SK-N-SH (cell line): ENCODE data around the gene MTERF4. TPM values are rescaled to one million over a fixed set of nuclear protein-coding genes. Genes with fewer than 3 reads are reported as not detected.

Experiments used
- CTCF ChIA-PET: fragments of 300-600, 350-600 bp; formaldehyde crosslinking; extraction: SDS; loops from one replicate; lab custom pipeline; 2021; lab: Yijun Ruan, JAX
- POLR2A ChIA-PET: fragments of 350-600 bp; sonication (Branson Sonifier 250); formaldehyde crosslinking; extraction: SDS; loops from one replicate; lab custom pipeline; 2020; ENCODE audit warnings: antibody characterized with exemption, inconsistent platforms; lab: Yijun Ruan, JAX
- DNase-seq: peaks from one replicate; pipeline ENCODE4 v3.0.0; 2012
- H2AFZ ChIP-seq: fragments of 200-600 bp; sonication (generic); 2 replicates; pipeline ENCODE4 v1.8.1; 2016; ENCODE audit warnings: antibody characterized with exemption, mild to moderate bottlenecking, low read depth
- H3F3A ChIP-seq: fragments of 200-600 bp; sonication (generic); replicated peaks from 2 replicates; pipeline ENCODE3; 2016; ENCODE audit warnings: antibody characterized with exemption, mild to moderate bottlenecking; ENCODE audit not compliant: insufficient read depth
- H3K27ac ChIP-seq, 2 experiments: fragments of 200-500 bp in 1 of 2; fragments of 200-600 bp in 1 of 2; sonication (Bioruptor generic) in 1 of 2; sonication (generic), shearing (Covaris generic) in 1 of 2; 2 replicates each; pipeline versions ENCODE4 v1.5.1 to v1.6.1; 2014 to 2016; ENCODE audit warnings: low read depth in 2 of 2, inconsistent platforms in 1 of 2, low read length in 1 of 2, mild to moderate bottlenecking in 1 of 2, mixed read lengths in 1 of 2
- H3K27me3 ChIP-seq: fragments of 200-600 bp; sonication (generic), shearing (Covaris generic); 2 replicates; pipeline ENCODE4 v1.6.1; 2016; ENCODE audit warnings: mixed run types; ENCODE audit not compliant: insufficient read depth
- H3K36me3 ChIP-seq, 2 experiments: fragments of 200-500 bp in 1 of 2; fragments of 200-600 bp in 1 of 2; sonication (Bioruptor generic) in 1 of 2; sonication (generic) in 1 of 2; replicated peaks in 1 of 2; 2 replicates each; pipeline versions ENCODE3 to v1.5.1; 2014 to 2016; ENCODE audit warnings: low read length in 1 of 2, mild to moderate bottlenecking in 1 of 2; ENCODE audit not compliant: insufficient read depth in 2 of 2, control insufficient read depth in 1 of 2
- H3K4me1 ChIP-seq, 2 experiments: fragments of 200-500 bp in 1 of 2; fragments of 200-600 bp in 1 of 2; sonication (Bioruptor generic) in 1 of 2; sonication (generic), shearing (Covaris generic) in 1 of 2; 2 replicates each; pipeline versions ENCODE4 v1.5.1 to v1.6.1; 2014 to 2016; ENCODE audit warnings: low read depth in 1 of 2, low read length in 1 of 2, mixed run types in 1 of 2; ENCODE audit not compliant: insufficient read depth in 2 of 2, control insufficient read depth in 1 of 2
- H3K4me2 ChIP-seq: fragments of 200-600 bp; sonication (generic), shearing (Covaris generic); 2 replicates; pipeline ENCODE4 v1.6.1; 2017; ENCODE audit warnings: mixed run types
- H3K4me3 ChIP-seq, 2 experiments: fragments of 200-500 bp in 1 of 2; fragments of 200-600 bp in 1 of 2; sonication (Bioruptor generic) in 1 of 2; sonication (generic), shearing (Covaris generic) in 1 of 2; 2 replicates each; pipeline versions ENCODE4 v1.5.1 to v1.8.1; 2014 to 2016; ENCODE audit warnings: low read depth in 2 of 2, inconsistent platforms in 1 of 2, low read length in 1 of 2, mild to moderate bottlenecking in 1 of 2, mixed read lengths in 1 of 2, moderate library complexity in 1 of 2
- H3K79me2 ChIP-seq: fragments of 200-600 bp; sonication (generic); 2 replicates; pipeline ENCODE4 v1.8.1; 2017; ENCODE audit warnings: mild to moderate bottlenecking; ENCODE audit not compliant: insufficient read depth
- H3K9ac ChIP-seq: fragments of 200-600 bp; sonication (generic); 2 replicates; pipeline ENCODE4 v1.6.1; 2017; ENCODE audit warnings: mixed run types
- H3K9me2 ChIP-seq: fragments of 200-600 bp; sonication (generic); 2 replicates; pipeline ENCODE4 v1.6.1; 2017; ENCODE audit warnings: mixed run types
- H3K9me3 ChIP-seq: fragments of 200-600 bp; sonication (generic); 2 replicates; pipeline ENCODE4 v1.6.1; 2017; ENCODE audit warnings: mixed run types, mild to moderate bottlenecking, moderate library complexity
- H4K20me1 ChIP-seq: fragments of 200-600 bp; sonication (generic); 2 replicates; pipeline ENCODE4 v1.6.1; 2017; ENCODE audit warnings: mild to moderate bottlenecking, mixed run types; ENCODE audit not compliant: insufficient read depth
- CHD2 ChIP-seq: fragments of 150-350 bp; IDR thresholded peaks from 2 replicates; pipeline ENCODE4 v1.6.1; 2018; ENCODE audit warnings: low read length; ENCODE audit not compliant: partially characterized antibody
- CTCF ChIP-seq: fragments of 200-600 bp; sonication (generic); IDR thresholded peaks from 2 replicates; pipeline ENCODE4 v1.6.1; 2017; ENCODE audit warnings: antibody characterized with exemption, mild to moderate bottlenecking, moderate library complexity
- ELF1 ChIP-seq: IDR thresholded peaks from 2 replicates; pipeline ENCODE4 v1.4.0; 2012
- EZH2phosphoT487 ChIP-seq: fragments of 200-600 bp; sonication (generic); IDR thresholded peaks from 2 replicates; pipeline ENCODE4 v1.6.1; 2017; ENCODE audit warnings: low read depth, mixed run types, mild to moderate bottlenecking, antibody characterized with exemption, moderate library complexity, borderline replicate concordance
- FOXJ3 ChIP-seq: sonication (generic); formaldehyde crosslinking; IDR thresholded peaks from 2 replicates; pipeline ENCODE4 v1.5.1; 2020; ENCODE audit warnings: mild to moderate bottlenecking, missing genetic modification reagents
- FOXM1 ChIP-seq: IDR thresholded peaks from 2 replicates; pipeline ENCODE4 v1.4.0; 2012; ENCODE audit warnings: low read depth, mild to moderate bottlenecking
- GABPA ChIP-seq: IDR thresholded peaks from 2 replicates; pipeline ENCODE4 v1.4.0; 2012; ENCODE audit warnings: low read depth, mild to moderate bottlenecking
- GATA2 ChIP-seq: sonication (generic); formaldehyde crosslinking; IDR thresholded peaks from 2 replicates; pipeline ENCODE4 v1.5.0; 2020; ENCODE audit warnings: mild to moderate bottlenecking, missing genetic modification reagents
- IRF3 ChIP-seq: fragments of 150-350 bp; IDR thresholded peaks from 2 replicates; pipeline ENCODE4 v1.6.1; 2016; ENCODE audit warnings: mild to moderate bottlenecking, low read depth, low read length
- MXI1 ChIP-seq: IDR thresholded peaks from 2 replicates; pipeline ENCODE4 v1.6.1; 2012; ENCODE audit warnings: mild to moderate bottlenecking, low read depth, low read length, improper control_type of control experiment
- NRF1 ChIP-seq: IDR thresholded peaks from 2 replicates; pipeline ENCODE4 v1.6.1; 2012; ENCODE audit warnings: low read depth, mild to moderate bottlenecking, low read length
- POLR2AphosphoS5 ChIP-seq: IDR thresholded peaks from 2 replicates; pipeline ENCODE4 v1.6.1; 2012; ENCODE audit warnings: low read depth, low read length
- TCF12 ChIP-seq: IDR thresholded peaks from 2 replicates; pipeline ENCODE4 v1.4.0; 2012
- TEAD4 ChIP-seq: IDR thresholded peaks from 2 replicates; pipeline ENCODE4 v1.4.0; 2012; ENCODE audit warnings: mild to moderate bottlenecking, borderline replicate concordance; ENCODE audit not compliant: insufficient read depth
- USF1 ChIP-seq: IDR thresholded peaks from 2 replicates; pipeline ENCODE4 v1.4.0; 2012; ENCODE audit warnings: low read depth, borderline replicate concordance
- WGBS: methylation state at CpG from one replicate; pipeline ENCODE4 v1.1.6; 2017; ENCODE audit warnings: low lambda C conversion rate; 5-methylcytosine and 5-hydroxymethylcytosine counted together
- polyA plus RNA-seq, 3 experiments: library from polyadenylated mRNA; depleted of rRNA; stranded (reverse); fragments of >200 nt; gene quantifications; 2 replicates each; pipeline ENCODE4 v1.2.3, GENCODE V29; 2012

The MTERF4 gene
- polyA plus RNA-seq, 1 of the 3 experiments (the other 2 are of a cell fraction) = 31.0 TPM

- Histone ChIP-seq H3K4me1 (no peaks in the 10 kb centered on the region), H3K4me2 (no peak overlapping the region), H3K27ac (no peak overlapping the region), H2AFZ (no peak overlapping the region), H3K9ac (no peak overlapping the region), H3K36me3 (peaks cover 38 to 95% of the 10 kb centered on the region in 2 experiments), H3K79me2 (no peaks in the 10 kb centered on the region), H3K4me3 (no peak overlapping the region), H3K27me3 (no peaks in the 10 kb centered on the region), H3K9me3 (no peaks in the 10 kb centered on the region), H4K20me1 (no peaks in the 10 kb centered on the region), H3K9me2 (no peaks in the 10 kb centered on the region), H3F3A (no peaks in the 10 kb centered on the region)
- WGBS = 93% methylated on average over 13 of the region's 22 CpGs
- CTCF ChIA-PET = interaction anchor here (1.1 to 2.8 kb wide), 2 partner anchors 10 to 13 kb away, joined by 3 to 10 read pairs; partner anchors contain the start of gene MTERF4
- no peak for DNase-seq
- TF ChIP-seq ELF1 = no peak
- TF ChIP-seq USF1 = no peak
- no peak for TF ChIP-seq TEAD4
- TF ChIP-seq POLR2AphosphoS5 = no peak
- no peak for TF ChIP-seq GABPA
- no peak for TF ChIP-seq CTCF
- no peak for TF ChIP-seq FOXJ3
- no peak for TF ChIP-seq TCF12
- no peak for TF ChIP-seq GATA2 (CRISPR knock-in tag)
- TF ChIP-seq MXI1 = no peak
- no peak for TF ChIP-seq NRF1
- TF ChIP-seq FOXM1 = no peak
- POLR2A ChIA-PET = no interaction called here
These were observed 10.2 kb downstream of the MTERF4 start for GRCh38 chr2:241091734-241092445.

GRCh38 chr2:241091201-241091600 lies 10.9 kb downstream of the MTERF4 start:
- H3K9me3 ChIP-seq = no peaks in the 10 kb centered on the region
- H3K4me1 ChIP-seq = no peaks in the 10 kb centered on the region
- no peak overlapping the region for H3K4me3 ChIP-seq
- WGBS = 86% methylated on average over 10 of the region's 10 CpGs
- no peak for DNase-seq
- TF ChIP-seq CTCF = no peak
- TF ChIP-seq CHD2 = no peak
- no peak for TF ChIP-seq IRF3
- no peak for TF ChIP-seq EZH2phosphoT487
- no peaks in the 10 kb centered on the region for H3K27me3 ChIP-seq
- H3K27ac ChIP-seq = no peak overlapping the region
- no peak overlapping the region for H3K4me2 ChIP-seq
- H3K36me3 ChIP-seq = peaks cover 38 to 95% of the 10 kb centered on the region in 2 experiments
- H3K9me2 ChIP-seq = no peaks in the 10 kb centered on the region
- no peak overlapping the region for H3K9ac ChIP-seq
- H2AFZ ChIP-seq = no peak overlapping the region
- POLR2A ChIA-PET = no interaction called here
- H3F3A ChIP-seq = no peaks in the 10 kb centered on the region
- no peaks in the 10 kb centered on the region for H4K20me1 ChIP-seq
- no peaks in the 10 kb centered on the region for H3K79me2 ChIP-seq
- CTCF ChIA-PET = no interaction called here
